SU-DHL-6 (cell line): ENCODE measurements around the gene LRRC1.

ENCODE experiments used
- H2AFZ ChIP-seq: fragments of 200-600 bp; sonication (generic); 2 replicates; pipeline ENCODE4 v1.6.1; 2014; ENCODE audit warnings: low read depth, mild to moderate bottlenecking, moderate library complexity, mixed read lengths, antibody characterized with exemption, low read length; ENCODE audit not compliant: severe bottlenecking
- H3F3A ChIP-seq: fragments of 200-600 bp; shearing (Covaris generic); 2 replicates; pipeline ENCODE4 v1.6.0; 2016; ENCODE audit warnings: antibody characterized with exemption, mild to moderate bottlenecking; ENCODE audit not compliant: insufficient read depth
- H3K27ac ChIP-seq: fragments of 200-600 bp; sonication (generic); 2 replicates; pipeline ENCODE4 v1.5.1; 2016; ENCODE audit warnings: low read depth, mild to moderate bottlenecking, low read length, moderate library complexity, mixed read lengths
- H3K27me3 ChIP-seq: fragments of 200-600 bp; sonication (generic), shearing (Covaris generic); 2 replicates; pipeline ENCODE4 v1.6.0; 2014; ENCODE audit warnings: mild to moderate bottlenecking, low read length
- H3K36me3 ChIP-seq: fragments of 200-600 bp; sonication (generic); 2 replicates; pipeline ENCODE4 v1.6.1; 2014; ENCODE audit warnings: mild to moderate bottlenecking, low read length, mixed read lengths
- H3K4me2 ChIP-seq: fragments of 300-600, 200-600 bp; shearing (Covaris generic), sonication (generic); 2 replicates; pipeline ENCODE4 v1.6.0; 2014; ENCODE audit warnings: low read length, low read depth, mild to moderate bottlenecking; ENCODE audit not compliant: poor library complexity, severe bottlenecking
- H3K4me3 ChIP-seq: fragments of 200-600 bp; sonication (generic); 2 replicates; pipeline ENCODE4 v1.5.1; 2014; ENCODE audit warnings: antibody characterized with exemption, low read length, mild to moderate bottlenecking, mixed read lengths; ENCODE audit not compliant: insufficient read depth, poor library complexity, severe bottlenecking
- H3K79me2 ChIP-seq: fragments of 200-600 bp; sonication (generic); 2 replicates; pipeline ENCODE4 v1.6.1; 2014; ENCODE audit warnings: mild to moderate bottlenecking, low read length, moderate library complexity; ENCODE audit not compliant: insufficient read depth
- H3K9ac ChIP-seq: fragments of 200-600 bp; sonication (generic); 2 replicates; pipeline ENCODE4 v1.7.0; 2014; ENCODE audit warnings: mild to moderate bottlenecking, low read length
- H3K9me2 ChIP-seq: fragments of 200-600 bp; sonication (generic); replicated peaks from 2 replicates; pipeline ENCODE4 v1.6.1; 2014; ENCODE audit warnings: low read length; ENCODE audit not compliant: insufficient read depth
- H3K9me3 ChIP-seq: fragments of 200-600 bp; sonication (generic); 2 replicates; pipeline ENCODE4 v1.6.1; 2014; ENCODE audit warnings: low read length, mixed read lengths; ENCODE audit not compliant: insufficient read depth
- H4K20me1 ChIP-seq: fragments of 200-600 bp; sonication (generic); 2 replicates; pipeline ENCODE4 v1.6.1; 2014; ENCODE audit warnings: low read depth, mild to moderate bottlenecking, antibody characterized with exemption, low read length, moderate library complexity, mixed read lengths
- CTCF ChIP-seq: fragments of 200-600 bp; sonication (generic); IDR thresholded peaks from one replicate; pipeline ENCODE4 v1.5.1; 2017; ENCODE audit warnings: antibody characterized with exemption, mild to moderate bottlenecking, low read length, moderate library complexity; ENCODE audit not compliant: insufficient read depth, poor library complexity, severe bottlenecking
- EZH2phosphoT487 ChIP-seq: fragments of 200-600 bp; sonication (generic), shearing (Covaris generic); conservative IDR thresholded peaks from 2 replicates; pipeline ENCODE4 v1.6.1; 2018; ENCODE audit warnings: mild to moderate bottlenecking, antibody characterized with exemption, low read length, moderate library complexity, mixed read lengths

Gene LRRC1

DNA sequence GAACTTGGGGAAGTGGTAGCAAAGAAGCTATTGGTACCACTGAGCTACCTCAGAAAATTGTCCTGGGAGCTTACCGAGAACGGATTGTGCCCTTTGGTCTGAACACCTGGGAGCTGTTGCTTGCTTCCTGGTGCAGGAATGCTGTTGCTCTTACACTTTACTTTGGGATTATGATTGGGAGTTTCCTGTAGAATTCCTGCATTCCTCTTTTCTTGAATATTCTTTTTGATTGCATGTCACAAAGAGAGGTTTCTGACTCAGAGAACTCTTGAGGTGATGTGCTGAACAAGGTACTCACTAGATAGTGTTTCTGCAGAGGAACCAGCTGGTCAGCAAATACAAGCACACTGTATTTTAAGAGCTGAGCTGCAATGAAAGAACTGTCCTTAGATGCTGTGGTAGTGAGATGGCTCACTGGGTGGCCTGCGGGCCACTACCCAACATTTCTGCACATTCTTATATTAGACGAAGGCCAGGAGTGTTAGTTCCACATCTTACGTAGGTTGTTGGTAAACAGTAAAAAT, 35.0 kb downstream of the LRRC1 start:
- Histone ChIP-seq H3K36me3 (no peaks in the 10 kb centered on the region), H3K4me2 (no peak overlapping the region), H2AFZ (no peak overlapping the region), H3K4me3 (no peak overlapping the region), H3K9me3 (no peaks in the 10 kb centered on the region), H4K20me1 (peaks cover 15% of the 10 kb centered on the region; the same call in 1 of the 2 replicates), H3K9ac (no peak overlapping the region), H3K79me2 (peaks cover 17% of the 10 kb centered on the region; the same call in 1 of the 2 replicates), H3K27me3 (no peaks in the 10 kb centered on the region), H3K9me2 (no peaks in the 10 kb centered on the region), H3F3A (no peaks in the 10 kb centered on the region), H3K27ac (no peak overlapping the region)
- no peak for TF ChIP-seq EZH2phosphoT487
- no peak for TF ChIP-seq CTCF

GRCh38 chr6:53830366-53830765, 35.6 kb downstream of the LRRC1 start:
- Histone ChIP-seq H3K27ac (no peak overlapping the region), H2AFZ (no peak overlapping the region), H3K9me2 (no peaks in the 10 kb centered on the region), H3K79me2 (peaks cover 17% of the 10 kb centered on the region; the same call in 1 of the 2 replicates), H3K4me3 (no peak overlapping the region), H3F3A (no peaks in the 10 kb centered on the region), H3K27me3 (no peaks in the 10 kb centered on the region), H4K20me1 (peaks cover 15% of the 10 kb centered on the region; the same call in 1 of the 2 replicates), H3K4me2 (no peak overlapping the region), H3K9me3 (no peaks in the 10 kb centered on the region), H3K9ac (no peak overlapping the region), H3K36me3 (no peaks in the 10 kb centered on the region)
- no peak for TF ChIP-seq CTCF
- no peak for TF ChIP-seq EZH2phosphoT487

DNA sequence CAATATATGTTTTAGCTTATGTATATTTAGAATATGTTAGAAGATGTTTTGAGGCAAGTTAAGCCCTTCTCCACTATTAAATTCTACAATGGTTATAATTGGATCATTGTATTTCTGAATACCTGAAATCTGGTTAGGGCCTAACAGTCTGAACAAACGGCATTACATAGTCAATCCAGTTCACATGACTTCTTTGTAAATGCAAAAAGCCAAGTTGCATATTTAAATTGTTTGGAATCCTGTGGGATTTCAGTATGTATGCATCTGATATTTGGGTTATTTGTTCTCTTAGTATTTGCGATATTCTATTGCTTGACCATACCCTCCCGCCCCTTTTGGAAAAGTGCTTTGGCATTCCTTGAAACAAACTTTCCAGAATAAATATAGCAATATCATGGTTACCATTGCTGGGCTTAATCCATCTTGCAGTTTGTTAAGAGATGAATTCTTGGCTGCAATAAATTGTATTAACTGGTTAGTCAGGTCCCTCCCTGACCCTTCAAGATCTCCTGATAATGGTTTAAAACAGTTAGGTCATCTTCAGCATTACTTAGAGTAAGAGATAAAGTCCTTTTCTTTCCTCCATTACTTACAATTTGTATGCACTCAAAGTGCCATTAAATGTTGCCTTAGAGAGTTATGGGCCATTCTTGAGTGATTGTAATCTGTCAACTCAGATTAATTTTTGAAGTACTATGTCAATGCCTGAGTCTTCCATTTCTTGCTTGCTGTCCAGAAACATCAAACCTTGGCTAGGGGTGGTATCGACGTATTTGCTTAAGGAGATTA, 36.5 kb downstream of the LRRC1 start:
- Histone ChIP-seq H4K20me1 (peaks cover 15% of the 10 kb centered on the region; the same call in 1 of the 2 replicates), H3K36me3 (no peaks in the 10 kb centered on the region), H3K9me2 (no peaks in the 10 kb centered on the region), H3K27me3 (no peaks in the 10 kb centered on the region), H3K9me3 (no peaks in the 10 kb centered on the region), H2AFZ (no peak overlapping the region), H3K4me3 (no peak overlapping the region), H3F3A (no peaks in the 10 kb centered on the region), H3K79me2 (peaks cover 17% of the 10 kb centered on the region; the same call in 1 of the 2 replicates), H3K27ac (no peak overlapping the region), H3K9ac (no peak overlapping the region), H3K4me2 (no peak overlapping the region)
- TF ChIP-seq EZH2phosphoT487 (no peak), CTCF (no peak)
